Adipocyte (in vitro differentiated cells): ENCODE results near the gene OGN.
A peak's percentile ranks its signal among the peaks of the same experiment; 100 is the strongest.
"Not testable (repeated sequence)": the region's sequence is repeated elsewhere in the genome, so short reads cannot be mapped to it uniquely, and the experiment has no call there.

Source experiments
- DNase-seq: peaks from one replicate; pipeline ENCODE4 v3.0.0-alpha.2; 2015; ENCODE audit warnings: low read depth
- H3K27me3 ChIP-seq: replicated peaks from 2 replicates; pipeline ENCODE4 v1.7.0; 2013; ENCODE audit warnings: mild to moderate bottlenecking, low read length, moderate library complexity; ENCODE audit not compliant: control insufficient read depth, insufficient read depth
- H3K36me3 ChIP-seq: 2 replicates; pipeline ENCODE4 v1.7.0; 2013; ENCODE audit warnings: low read length, mild to moderate bottlenecking, moderate library complexity; ENCODE audit not compliant: control insufficient read depth, insufficient read depth, severe bottlenecking
- H3K4me1 ChIP-seq: 2 replicates; pipeline ENCODE4 v1.7.0; 2013; ENCODE audit warnings: mild to moderate bottlenecking, low read length, moderate library complexity; ENCODE audit not compliant: control insufficient read depth, insufficient read depth
- H3K4me3 ChIP-seq: 2 replicates; pipeline ENCODE4 v1.7.0; 2013; ENCODE audit warnings: mild to moderate bottlenecking, low read length, moderate library complexity
- H3K9ac ChIP-seq: 2 replicates; pipeline ENCODE4 v1.7.0; 2013; ENCODE audit warnings: mild to moderate bottlenecking, low read length, moderate library complexity
- H3K9me3 ChIP-seq: 2 replicates; pipeline ENCODE4 v1.7.0; 2013; ENCODE audit warnings: mild to moderate bottlenecking, low read length, moderate library complexity; ENCODE audit not compliant: control insufficient read depth

Gene OGN

GRCh38 chr9:92426501-92427145 is 22.2 kb upstream of the OGN start:
- no peaks in the 10 kb centered on the region for H3K36me3 ChIP-seq
- no peaks in the 10 kb centered on the region for H3K27me3 ChIP-seq
- peaks cover 34% of the 10 kb centered on the region for H3K4me1 ChIP-seq
- H3K4me3 ChIP-seq: no peak overlapping the region
- peak overlapping the region; percentile 89 for H3K9ac ChIP-seq
- no peak for DNase-seq
- no peaks in the 10 kb centered on the region for H3K9me3 ChIP-seq

GRCh38 chr9:92425474-92425873 is 21.1 kb upstream of the OGN start:
- H3K27me3 ChIP-seq: no peaks in the 10 kb centered on the region
- no peak overlapping the region for H3K4me3 ChIP-seq
- no peaks in the 10 kb centered on the region for H3K9me3 ChIP-seq
- peak; percentile 84 for DNase-seq
- no peaks in the 10 kb centered on the region for H3K36me3 ChIP-seq
- peaks cover 34% of the 10 kb centered on the region for H3K4me1 ChIP-seq
- peak overlapping the region; percentile 89 for H3K9ac ChIP-seq

- H3K9me3 ChIP-seq: no peaks in the 10 kb centered on the region
- peak within 1 kb of the TSS; percentile 79 for H3K4me3 ChIP-seq
- H3K27me3 ChIP-seq: no peaks in the 10 kb centered on the region
- DNase-seq: peak; percentile 86
- H3K9ac ChIP-seq: peak within 1 kb of the TSS; percentile 89
- peaks cover 34% of the 10 kb centered on the region for H3K4me1 ChIP-seq
- H3K36me3 ChIP-seq: no peaks in the 10 kb centered on the region
Observed at GRCh38 chr9:92424340-92424739, 20.0 kb upstream of the OGN start, which contains the start of gene OMD. Gene OMD (minus strand): TSS chr9:92424471. CDS start chr9:92417558, 6,913 bp downstream.

GRCh38 chr9:92423612-92424011 is 19.2 kb upstream of the OGN start:
- H3K4me1 ChIP-seq: peaks cover 34% of the 10 kb centered on the region
- no peaks in the 10 kb centered on the region for H3K27me3 ChIP-seq
- H3K9ac ChIP-seq: peak overlapping the region; percentile 89
- peak; percentile 57 for DNase-seq
- no peaks in the 10 kb centered on the region for H3K36me3 ChIP-seq
- peak overlapping the region; percentile 79 for H3K4me3 ChIP-seq
- H3K9me3 ChIP-seq: no peaks in the 10 kb centered on the region

- Histone ChIP-seq H3K9me3 (no peaks in the 10 kb centered on the region), H3K27me3 (no peaks in the 10 kb centered on the region), H3K4me1 (peaks cover 34% of the 10 kb centered on the region), H3K9ac (peak overlapping the region; percentile 89), H3K4me3 (peak overlapping the region; percentile 79), H3K36me3 (no peaks in the 10 kb centered on the region)
- no peak for DNase-seq
Observed at GRCh38 chr9:92422611-92423338, 18.4 kb upstream of the OGN start.

- no peak for DNase-seq
- no peak overlapping the region for H3K4me3 ChIP-seq
- peaks cover 8% of the 10 kb centered on the region for H3K4me1 ChIP-seq
- no peaks in the 10 kb centered on the region for H3K9me3 ChIP-seq
- no peaks in the 10 kb centered on the region for H3K36me3 ChIP-seq
- no peaks in the 10 kb centered on the region for H3K27me3 ChIP-seq
- no peak overlapping the region for H3K9ac ChIP-seq
Observed at GRCh38 chr9:92414566-92414965, 10.2 kb upstream of the OGN start.

GRCh38 chr9:92411157-92411556 is 6.8 kb upstream of the OGN start:
- H3K27me3 ChIP-seq, H3K9me3 ChIP-seq, H3K4me3 ChIP-seq, DNase-seq, H3K9ac ChIP-seq, H3K36me3 ChIP-seq: not testable (repeated sequence)
- peaks cover 13% of the 10 kb centered on the region for H3K4me1 ChIP-seq

GRCh38 chr9:92408747-92409478 is 4.5 kb upstream of the OGN start:
- H3K36me3 ChIP-seq: no peaks in the 10 kb centered on the region
- no peak overlapping the region for H3K9ac ChIP-seq
- H3K4me3 ChIP-seq: no peak overlapping the region
- H3K9me3 ChIP-seq: no peaks in the 10 kb centered on the region
- peaks cover 31% of the 10 kb centered on the region for H3K4me1 ChIP-seq
- DNase-seq: no peak
- no peaks in the 10 kb centered on the region for H3K27me3 ChIP-seq

GRCh38 chr9:92407818-92408217 is 3.4 kb upstream of the OGN start:
- no peaks in the 10 kb centered on the region for H3K27me3 ChIP-seq
- H3K4me1 ChIP-seq: peaks cover 39% of the 10 kb centered on the region
- no peak overlapping the region for H3K9ac ChIP-seq
- no peaks in the 10 kb centered on the region for H3K36me3 ChIP-seq
- DNase-seq: no peak
- H3K4me3 ChIP-seq: no peak overlapping the region
- H3K9me3 ChIP-seq: no peaks in the 10 kb centered on the region

GRCh38 chr9:92406477-92406876 is 2.1 kb upstream of the OGN start:
- Histone ChIP-seq H3K27me3 (no peaks in the 10 kb centered on the region), H3K4me3 (peak overlapping the region; percentile 40), H3K4me1 (peaks cover 39% of the 10 kb centered on the region), H3K9ac (no peak overlapping the region), H3K9me3 (no peaks in the 10 kb centered on the region), H3K36me3 (no peaks in the 10 kb centered on the region)
- peak; percentile 24 for DNase-seq

- H3K9ac ChIP-seq: no peak overlapping the region
- DNase-seq: no peak
Observed at GRCh38 chr9:92405818-92406217, 1.4 kb upstream of the OGN start.

More at GRCh38 chr9:92405818-92406217, 1.4 kb upstream of the OGN start:
- Histone ChIP-seq H3K4me1 (peaks cover 38% of the 10 kb centered on the region), H3K4me3 (no peak overlapping the region), H3K9me3 (no peaks in the 10 kb centered on the region), H3K36me3 (no peaks in the 10 kb centered on the region), H3K27me3 (no peaks in the 10 kb centered on the region)
